Subcutaneous abdominal adipose tissue (tissue), 5 donors: ENCODE data around the gene ACYP2.

Experiments used
- H3K27ac ChIP-seq: one replicate; pipeline ENCODE4 v1.7.0; 2013; ENCODE audit warnings: low read depth, mild to moderate bottlenecking, inconsistent platforms, low read length, moderate library complexity
- H3K27me3 ChIP-seq, 5 donors: one replicate each; pipeline ENCODE4 v1.7.0; 2013; ENCODE audit warnings: low read length in 5 of 5, inconsistent platforms in 1 of 5; ENCODE audit not compliant: control insufficient read depth in 5 of 5, insufficient read depth in 4 of 5
- H3K36me3 ChIP-seq, 5 donors: one replicate each; pipeline ENCODE4 v1.7.0; 2013; ENCODE audit warnings: low read length in 5 of 5; ENCODE audit not compliant: control insufficient read depth in 5 of 5, insufficient read depth in 5 of 5
- H3K4me1 ChIP-seq, 5 donors: one replicate each; pipeline ENCODE4 v1.7.0; 2013; ENCODE audit warnings: low read length in 5 of 5, mild to moderate bottlenecking in 3 of 5, moderate library complexity in 1 of 5; ENCODE audit not compliant: control insufficient read depth in 5 of 5, insufficient read depth in 5 of 5
- H3K4me3 ChIP-seq, 5 donors: one replicate each; pipeline ENCODE4 v1.7.0; 2013; ENCODE audit warnings: low read length in 5 of 5, low read depth in 1 of 5
- H3K9ac ChIP-seq, 5 donors: one replicate each; pipeline ENCODE4 v1.7.0; 2013; ENCODE audit warnings: low read length in 5 of 5, mild to moderate bottlenecking in 4 of 5, moderate library complexity in 3 of 5
- H3K9me3 ChIP-seq, 5 donors: one replicate each; pipeline ENCODE4 v1.7.0; 2013; ENCODE audit warnings: low read length in 5 of 5; ENCODE audit not compliant: control insufficient read depth in 5 of 5
- donor health status: healthy.
- donor health status: healthy.
- donor health status: healthy.
- donor health status: healthy.
- donor health status: healthy.

The ACYP2 gene

DNA sequence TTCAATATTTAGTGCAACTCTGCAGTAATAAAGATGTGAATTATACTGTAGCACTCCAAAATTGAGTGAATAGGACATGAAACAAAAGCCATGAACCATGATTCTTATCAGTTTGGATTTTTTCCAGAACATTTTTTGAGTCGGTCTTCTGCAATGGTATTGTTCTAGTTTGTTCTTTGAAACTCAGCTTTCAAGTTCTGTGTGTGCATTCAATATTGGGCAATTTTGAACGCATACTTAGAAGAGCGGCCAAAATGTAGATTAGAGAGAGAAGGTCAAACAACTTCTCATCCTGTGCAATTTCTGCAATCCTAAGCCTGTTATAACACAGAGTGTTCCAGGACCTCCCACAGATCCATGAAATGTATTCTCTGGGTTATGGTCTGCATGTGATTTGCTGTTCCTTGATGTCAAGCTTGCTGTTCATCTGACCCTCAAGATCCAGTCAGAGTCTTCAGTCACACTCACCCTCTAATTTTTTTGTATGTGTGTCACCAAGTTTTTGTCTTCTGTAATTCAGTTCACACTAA, 92.3 kb downstream of the ACYP2 start:
- H3K4me1 ChIP-seq, result peaks cover 0 to 45% (median 29%) of the 10 kb centered on the region in 5 donors
- peak overlapping the region in 1 of 5 donors; percentile 11 for H3K9ac ChIP-seq
- no peaks in the 10 kb centered on the region for H3K36me3 ChIP-seq
- H3K9me3 ChIP-seq, result peaks cover 0 to 3% (median 0%) of the 10 kb centered on the region in 5 donors
- peak overlapping the region in 1 of 5 donors; percentile 13 for H3K4me3 ChIP-seq
- H3K27me3 ChIP-seq, result no peaks in the 10 kb centered on the region
- peak overlapping the region; percentile 86 for H3K27ac ChIP-seq

DNA sequence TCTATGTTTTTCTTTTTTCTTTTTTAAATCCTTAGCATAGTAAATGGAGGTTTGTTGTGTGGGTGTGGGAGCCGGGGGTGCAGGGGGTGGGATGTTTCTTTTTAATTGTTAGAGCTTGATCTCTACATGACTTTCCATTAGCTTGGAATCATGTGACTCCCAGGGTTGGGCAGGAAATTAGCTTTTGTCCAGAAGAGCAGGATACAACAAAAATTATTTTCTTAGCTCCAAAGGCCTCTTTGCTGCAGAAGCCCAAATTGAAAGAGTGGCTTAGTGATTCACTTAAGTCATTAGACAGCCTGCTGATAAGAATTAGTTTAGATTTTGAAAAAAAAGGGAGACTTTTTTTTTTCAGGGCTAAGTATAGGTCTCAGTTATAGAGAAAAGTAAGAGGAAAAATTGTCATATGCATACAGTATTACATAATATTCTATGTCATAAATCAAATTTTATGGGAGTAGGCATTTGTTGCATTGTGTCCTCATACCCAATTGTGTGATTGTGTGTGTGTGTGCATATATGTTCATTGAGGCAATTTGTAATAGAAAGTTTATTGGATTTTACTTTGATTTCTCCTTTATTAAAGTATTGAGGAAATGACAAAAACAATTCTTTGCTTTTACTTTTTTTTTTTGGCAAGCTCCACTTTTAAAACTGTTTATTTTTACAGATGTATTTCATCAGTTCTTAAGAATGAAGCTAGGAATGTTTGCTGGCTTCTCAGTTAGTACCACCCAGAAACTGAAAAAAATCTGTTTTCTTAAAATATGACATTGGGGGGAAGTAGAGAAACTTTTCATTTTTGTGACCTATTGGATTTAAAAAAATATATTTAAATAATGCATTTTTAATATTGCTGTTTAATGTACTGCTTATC, 93.2 kb downstream of the ACYP2 start:
- Histone ChIP-seq H3K4me3 (no peak overlapping the region), H3K9ac (peak overlapping the region in 2 of 5 donors; percentile 4 to 16), H3K36me3 (no peaks in the 10 kb centered on the region), H3K27ac (peak overlapping the region; percentile 86), H3K4me1 (peaks cover 0 to 45% (median 29%) of the 10 kb centered on the region in 5 donors), H3K9me3 (peaks cover 0 to 7% (median 0%) of the 10 kb centered on the region in 5 donors), H3K27me3 (no peaks in the 10 kb centered on the region)

DNA sequence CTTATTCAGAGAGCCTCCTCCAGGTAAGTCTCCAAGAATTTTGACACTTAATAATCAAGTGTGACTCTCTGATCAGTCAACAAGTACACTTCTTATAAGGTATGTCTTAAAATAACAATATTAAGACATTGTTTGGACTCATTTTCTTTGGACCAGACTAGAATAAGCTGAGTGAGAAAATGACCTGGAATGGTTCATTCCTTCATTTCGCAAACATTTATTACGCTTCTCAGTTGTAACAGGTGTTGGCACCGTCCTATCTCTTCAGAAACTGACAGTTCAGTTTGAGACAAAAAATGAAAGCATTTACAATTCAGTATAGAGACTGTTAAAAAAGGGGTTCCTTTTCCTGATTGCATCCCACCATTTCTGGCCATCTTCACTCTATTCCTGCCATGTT, 94.0 kb downstream of the ACYP2 start:
- Histone ChIP-seq H3K27ac (peak overlapping the region; percentile 86), H3K4me3 (no peak overlapping the region), H3K36me3 (no peaks in the 10 kb centered on the region), H3K9me3 (peaks cover 0 to 12% (median 2%) of the 10 kb centered on the region in 5 donors), H3K9ac (peak overlapping the region in 1 of 5 donors; percentile 16), H3K27me3 (no peaks in the 10 kb centered on the region), H3K4me1 (peaks cover 0 to 45% (median 29%) of the 10 kb centered on the region in 5 donors)

DNA sequence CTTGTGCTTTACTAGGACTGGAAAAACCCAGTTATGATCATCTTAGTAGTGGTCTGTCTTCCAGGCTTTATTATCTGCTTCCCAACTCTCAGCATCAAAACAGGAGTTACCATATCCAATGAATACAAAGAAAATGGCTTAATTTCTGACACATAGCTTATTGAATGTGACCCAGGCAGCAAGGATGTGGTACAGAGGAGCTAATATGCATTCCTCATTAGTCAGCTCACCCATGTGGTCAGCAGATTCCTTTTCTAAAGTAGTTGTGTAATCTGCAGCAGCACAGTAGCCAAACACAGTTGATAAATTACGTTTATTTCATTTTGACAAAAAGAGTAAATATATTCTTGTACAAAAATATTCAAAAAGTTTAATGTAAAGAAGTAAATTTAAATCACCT, 97.0 kb downstream of the ACYP2 start:
- no peak overlapping the region for H3K27ac ChIP-seq
- H3K36me3 ChIP-seq, result no peaks in the 10 kb centered on the region
- H3K9ac ChIP-seq, result no peak overlapping the region
- peaks cover 0 to 32% (median 21%) of the 10 kb centered on the region in 5 donors for H3K4me1 ChIP-seq
- no peak overlapping the region for H3K4me3 ChIP-seq
- peaks cover 0 to 21% (median 7%) of the 10 kb centered on the region in 5 donors for H3K9me3 ChIP-seq
- no peaks in the 10 kb centered on the region for H3K27me3 ChIP-seq

DNA sequence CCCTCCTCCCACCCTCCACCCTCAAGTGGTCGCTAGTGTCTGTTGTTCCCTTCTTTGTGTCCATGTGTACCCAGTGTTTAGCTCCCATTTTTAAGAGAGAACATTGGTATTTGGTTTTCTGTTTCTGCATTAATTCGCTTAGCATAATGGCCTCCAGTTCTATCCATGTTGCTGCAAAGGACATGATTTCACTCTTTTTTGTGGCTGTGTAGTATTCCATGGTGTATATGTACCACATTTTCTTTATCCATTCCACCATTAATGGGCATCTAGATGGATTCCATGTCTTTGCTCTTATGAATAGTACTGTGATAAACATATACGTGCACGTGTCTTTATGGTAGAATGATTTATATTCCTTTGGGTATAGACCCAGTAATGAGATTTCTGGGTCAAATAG, 97.7 kb downstream of the ACYP2 start:
- Histone ChIP-seq H3K27me3 (no peaks in the 10 kb centered on the region), H3K4me3 (no peak overlapping the region), H3K9ac (no peak overlapping the region), H3K27ac (no peak overlapping the region), H3K9me3 (peaks cover 0 to 21% (median 7%) of the 10 kb centered on the region in 5 donors), H3K36me3 (no peaks in the 10 kb centered on the region), H3K4me1 (peaks cover 0 to 26% (median 15%) of the 10 kb centered on the region in 5 donors)

DNA sequence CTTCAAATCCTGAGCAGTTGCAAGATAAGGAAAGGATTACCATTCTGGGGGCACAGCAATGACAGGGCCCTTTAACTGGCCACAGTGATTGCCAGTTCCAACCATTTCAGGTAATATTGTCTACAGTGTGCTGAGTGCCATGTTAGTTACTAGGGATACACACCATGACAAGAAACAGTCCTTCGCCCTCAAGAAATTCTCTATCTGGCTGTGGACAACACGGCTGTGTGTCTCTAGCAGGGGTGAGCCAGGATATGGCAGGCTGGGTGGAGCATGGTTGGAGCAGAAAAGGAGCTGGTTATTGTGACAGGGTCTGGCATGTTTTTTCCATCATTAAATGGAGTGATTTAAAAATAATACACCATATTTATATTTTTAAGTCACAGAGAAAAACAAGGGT, 109.6 kb downstream of the ACYP2 start:
- Histone ChIP-seq H3K9me3 (no peaks in the 10 kb centered on the region), H3K27me3 (no peaks in the 10 kb centered on the region), H3K27ac (no peak overlapping the region), H3K9ac (no peak overlapping the region), H3K4me1 (peaks cover 0 to 33% (median 26%) of the 10 kb centered on the region in 5 donors), H3K4me3 (no peak overlapping the region), H3K36me3 (no peaks in the 10 kb centered on the region)

DNA sequence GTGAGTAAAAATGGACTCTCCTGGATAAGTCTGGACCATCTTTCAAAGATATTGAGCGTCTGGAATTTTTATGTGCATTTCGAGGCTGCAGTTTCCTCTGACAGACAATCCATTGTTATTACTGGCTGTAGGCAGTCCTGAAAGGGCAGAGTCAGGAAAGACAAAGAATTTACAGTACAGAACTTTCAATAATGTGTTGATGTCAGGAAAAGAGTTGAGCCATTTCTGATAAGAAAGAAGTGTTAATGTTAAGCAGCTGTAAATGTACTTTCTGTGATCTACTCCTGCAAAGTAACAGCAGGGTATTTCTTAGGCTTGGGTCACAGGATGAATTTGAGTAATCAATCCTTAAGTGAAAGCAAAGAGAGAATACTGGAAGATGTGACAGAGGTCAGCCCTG, 110.8 kb downstream of the ACYP2 start:
- H3K9me3 ChIP-seq, result no peaks in the 10 kb centered on the region
- no peaks in the 10 kb centered on the region for H3K36me3 ChIP-seq
- peaks cover 0 to 33% (median 26%) of the 10 kb centered on the region in 5 donors for H3K4me1 ChIP-seq
- no peak overlapping the region for H3K4me3 ChIP-seq
- no peaks in the 10 kb centered on the region for H3K27me3 ChIP-seq
- peak overlapping the region; percentile 93 for H3K27ac ChIP-seq
- no peak overlapping the region for H3K9ac ChIP-seq

DNA sequence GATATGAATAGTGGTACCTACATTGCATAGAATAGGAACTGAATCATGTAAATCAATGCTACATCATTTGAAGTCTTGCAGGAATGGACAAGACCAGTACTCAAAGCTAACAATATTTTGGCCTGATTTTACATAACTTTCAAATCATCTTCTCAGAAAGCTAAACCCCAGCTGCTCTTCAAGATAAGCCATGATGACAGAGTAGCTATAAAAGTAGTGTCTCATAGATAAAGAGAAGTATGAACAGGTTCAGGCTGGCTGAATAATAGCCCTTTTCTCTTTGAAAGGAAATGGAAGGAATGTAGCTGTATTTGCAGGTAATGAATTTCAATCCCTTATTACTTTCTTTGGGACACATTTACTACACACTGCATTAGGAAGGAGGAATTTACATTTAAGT, 112.4 kb downstream of the ACYP2 start:
- Histone ChIP-seq H3K27me3 (no peaks in the 10 kb centered on the region), H3K4me3 (no peak overlapping the region), H3K27ac (peak overlapping the region; percentile 93), H3K4me1 (peaks cover 0 to 33% (median 26%) of the 10 kb centered on the region in 5 donors), H3K9ac (peak overlapping the region in 2 of 5 donors; percentile 19 to 80), H3K9me3 (no peaks in the 10 kb centered on the region), H3K36me3 (no peaks in the 10 kb centered on the region)

DNA sequence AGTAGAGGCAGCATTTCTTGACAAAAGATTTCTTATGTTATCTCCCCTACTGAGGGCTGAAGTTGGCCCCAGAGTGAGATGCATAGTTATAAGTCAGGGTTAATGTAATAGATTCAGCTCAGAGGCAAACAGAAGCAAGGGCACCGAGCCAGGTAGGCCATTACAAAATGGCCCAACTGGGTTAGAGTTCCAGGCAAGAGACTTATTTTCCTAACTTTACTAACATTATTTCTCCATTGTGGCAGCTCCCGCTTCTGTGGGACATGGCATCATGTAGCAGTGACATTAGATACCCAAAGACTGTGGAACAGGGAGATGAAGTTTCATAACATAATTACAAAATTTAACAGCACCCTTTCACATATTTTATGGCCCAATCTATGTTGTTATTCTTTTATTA, 113.5 kb downstream of the ACYP2 start:
- no peaks in the 10 kb centered on the region for H3K36me3 ChIP-seq
- H3K27ac ChIP-seq, result peak overlapping the region; percentile 93
- H3K27me3 ChIP-seq, result no peaks in the 10 kb centered on the region
- peaks cover 0 to 36% (median 26%) of the 10 kb centered on the region in 5 donors for H3K4me1 ChIP-seq
- no peaks in the 10 kb centered on the region for H3K9me3 ChIP-seq
- H3K9ac ChIP-seq, result peak overlapping the region in 2 of 5 donors; percentile 26 to 80
- H3K4me3 ChIP-seq, result no peak overlapping the region
